SJSA1 (cell line): ENCODE measurements around the gene GALNTL6. TPM values are rescaled to one million over a fixed set of nuclear protein-coding genes. Genes with fewer than 3 reads are reported as not detected.
A peak's percentile ranks its signal among the peaks of the same experiment; 100 is the strongest.

ENCODE experiments used
- DNase-seq, 2 experiments: peaks; one replicate each; pipeline ENCODE4 v3.0.0-alpha.2; 2015 to 2020; ENCODE audit warnings: low spot score in 2 of 2, low read depth in 1 of 2
- H3K27ac ChIP-seq: fragments of 250-450 bp; sonication (Bioruptor Pico); 2 replicates; pipeline ENCODE4 v1.5.1; 2020; ENCODE audit warnings: mild to moderate bottlenecking, moderate library complexity
- H3K27me3 ChIP-seq: fragments of 250-450 bp; sonication (Bioruptor Pico); replicated peaks from 2 replicates; pipeline ENCODE4 v1.5.1; 2020; ENCODE audit warnings: mild to moderate bottlenecking, moderate library complexity
- H3K36me3 ChIP-seq: fragments of 250-450 bp; sonication (Bioruptor Pico); 2 replicates; pipeline ENCODE4 v1.5.1; 2020; ENCODE audit warnings: mild to moderate bottlenecking
- H3K4me1 ChIP-seq: fragments of 250-450 bp; sonication (Bioruptor Pico); replicated peaks from 2 replicates; pipeline ENCODE4 v1.6.1; 2021; ENCODE audit warnings: mild to moderate bottlenecking
- H3K4me3 ChIP-seq: fragments of 250-450 bp; sonication (Bioruptor Pico); 2 replicates; pipeline ENCODE4 v1.5.1; 2020; ENCODE audit warnings: mild to moderate bottlenecking
- H3K9me3 ChIP-seq: fragments of 250-450 bp; sonication (Bioruptor Pico); replicated peaks from 2 replicates; pipeline ENCODE4 v1.5.1; 2020; ENCODE audit warnings: mild to moderate bottlenecking
- total RNA-seq: library from RNA; depleted of rRNA; stranded (reverse); fragments of >200 nt; shearing (Covaris generic); gene quantifications from 2 replicates; pipeline ENCODE4 v1.2.3, GENCODE V29; 2014

Gene GALNTL6
- total RNA-seq, 1 experiment from 2014 or later = 0.08 TPM

DNA sequence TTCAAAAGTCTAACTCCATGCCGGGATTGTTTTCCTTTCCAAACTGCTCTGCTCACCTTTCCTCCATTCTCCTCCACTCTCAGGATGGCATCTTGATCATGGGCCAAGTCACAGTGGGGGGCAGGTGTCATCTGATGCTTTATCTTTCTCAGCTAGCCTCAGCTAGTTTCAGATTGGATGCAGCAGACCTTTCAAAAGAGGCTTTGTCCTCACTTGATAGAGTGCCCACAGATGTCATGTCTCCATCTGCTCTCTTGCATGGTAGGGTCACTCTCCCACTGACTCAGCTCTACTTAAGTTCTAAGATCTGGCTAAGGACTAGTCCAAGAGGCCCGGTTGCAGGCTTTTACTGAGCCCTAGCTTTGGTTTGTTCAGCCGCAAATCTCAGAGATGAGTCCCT lies 1013.7 kb downstream of the GALNTL6 start:
- H3K27me3 ChIP-seq = peaks cover 3% of the 10 kb centered on the region; the same call in 1 of the 2 replicates
- no peak overlapping the region for H3K4me3 ChIP-seq
- no peak for DNase-seq
- H3K4me1 ChIP-seq = no peaks in the 10 kb centered on the region
- no peaks in the 10 kb centered on the region for H3K36me3 ChIP-seq
- no peak overlapping the region for H3K27ac ChIP-seq
- H3K9me3 ChIP-seq = no peaks in the 10 kb centered on the region

DNA sequence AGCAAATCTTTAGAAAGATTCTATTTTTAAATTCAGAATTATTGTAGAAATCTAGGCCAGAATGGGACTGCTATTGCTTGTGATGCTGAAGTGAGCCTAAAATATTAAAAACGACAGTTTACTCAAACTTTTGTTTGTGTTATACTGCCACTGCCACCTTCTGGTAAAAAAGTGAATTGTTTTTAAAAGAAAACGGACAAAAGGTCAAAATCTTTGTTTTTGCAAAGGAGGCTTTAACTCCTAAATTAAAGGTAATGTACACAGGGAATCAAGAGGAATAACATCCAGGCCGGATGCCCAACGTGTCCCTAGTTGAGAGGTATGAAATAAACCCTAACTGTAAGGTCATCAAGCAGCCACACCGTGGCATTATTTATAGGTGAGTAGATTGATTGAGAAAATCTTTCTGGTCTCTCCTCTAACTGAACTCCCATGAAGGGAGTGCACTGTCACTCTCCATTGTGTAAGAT lies 1017.1 kb downstream of the GALNTL6 start:
- Histone ChIP-seq H3K4me1 (no peaks in the 10 kb centered on the region), H3K9me3 (no peaks in the 10 kb centered on the region), H3K27me3 (no peaks in the 10 kb centered on the region), H3K4me3 (no peak overlapping the region), H3K36me3 (no peaks in the 10 kb centered on the region), H3K27ac (no peak overlapping the region)
- DNase-seq = peak in 1 of 2 experiments; percentile 10

DNA sequence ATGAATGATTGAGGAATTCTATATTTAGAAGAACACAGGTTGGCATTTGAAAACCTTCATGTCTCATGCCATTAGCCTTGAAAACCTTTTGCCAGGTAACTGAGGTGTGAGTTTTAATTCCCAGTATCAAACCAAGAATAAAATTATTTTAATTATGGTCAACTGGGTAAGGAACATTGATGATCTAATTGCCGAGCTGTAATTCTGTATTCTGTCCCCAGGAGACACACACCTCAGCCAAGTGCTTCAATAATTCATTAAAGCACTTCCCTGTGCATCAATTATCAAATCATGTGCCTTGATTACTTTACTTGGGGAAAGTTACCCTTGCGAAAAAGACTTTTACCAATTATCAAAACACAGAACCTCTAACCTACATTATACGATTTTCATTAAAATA lies 1023.5 kb downstream of the GALNTL6 start:
- no peaks in the 10 kb centered on the region for H3K27me3 ChIP-seq
- H3K9me3 ChIP-seq = no peaks in the 10 kb centered on the region
- no peaks in the 10 kb centered on the region for H3K36me3 ChIP-seq
- H3K4me3 ChIP-seq = no peak overlapping the region
- no peak for DNase-seq
- no peak overlapping the region for H3K27ac ChIP-seq
- H3K4me1 ChIP-seq = no peaks in the 10 kb centered on the region

DNA sequence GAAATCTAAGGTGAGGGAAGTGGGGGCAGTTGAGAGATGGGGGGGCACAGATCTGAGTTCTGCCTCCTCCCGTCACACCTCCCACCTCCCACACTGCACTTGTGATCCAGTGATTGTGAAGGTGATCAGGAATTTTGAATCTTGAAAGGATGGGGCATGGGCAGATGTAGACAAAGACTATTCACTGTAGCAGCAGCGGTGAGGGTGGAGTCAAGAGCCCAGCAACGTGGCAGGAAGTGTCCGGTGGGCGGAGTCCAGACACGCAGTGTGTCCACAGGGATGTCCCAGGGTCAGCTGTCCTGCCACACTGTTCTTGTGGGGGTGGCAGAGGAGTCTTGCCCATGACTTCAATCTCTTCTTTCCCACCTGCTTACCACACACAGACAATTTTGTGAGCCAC lies 1024.9 kb downstream of the GALNTL6 start:
- no peaks in the 10 kb centered on the region for H3K9me3 ChIP-seq
- H3K4me3 ChIP-seq = no peak overlapping the region
- H3K27ac ChIP-seq = no peak overlapping the region
- no peaks in the 10 kb centered on the region for H3K4me1 ChIP-seq
- no peaks in the 10 kb centered on the region for H3K27me3 ChIP-seq
- H3K36me3 ChIP-seq = no peaks in the 10 kb centered on the region
- no peak for DNase-seq

DNA sequence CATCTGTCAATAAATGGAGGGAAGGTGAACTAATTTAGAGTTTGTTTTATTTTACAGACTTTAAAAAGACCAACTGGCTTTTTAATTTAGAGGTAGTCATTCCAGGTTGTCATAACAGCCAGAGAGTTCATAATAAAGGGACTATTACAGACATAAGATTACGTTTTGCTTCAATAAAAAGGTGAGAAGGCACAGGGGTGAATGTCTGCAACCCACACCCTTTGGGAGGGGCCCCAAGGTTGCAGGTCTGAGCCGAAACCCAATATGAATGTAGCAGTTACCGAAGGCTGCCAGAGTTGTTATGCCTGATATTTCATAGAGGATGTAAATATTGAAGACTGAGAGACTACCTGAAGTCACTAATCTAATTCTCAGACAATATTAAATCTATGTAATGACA lies 1025.7 kb downstream of the GALNTL6 start:
- no peaks in the 10 kb centered on the region for H3K27me3 ChIP-seq
- no peak overlapping the region for H3K27ac ChIP-seq
- H3K36me3 ChIP-seq = no peaks in the 10 kb centered on the region
- no peak overlapping the region for H3K4me3 ChIP-seq
- H3K9me3 ChIP-seq = no peaks in the 10 kb centered on the region
- no peak for DNase-seq
- H3K4me1 ChIP-seq = no peaks in the 10 kb centered on the region

DNA sequence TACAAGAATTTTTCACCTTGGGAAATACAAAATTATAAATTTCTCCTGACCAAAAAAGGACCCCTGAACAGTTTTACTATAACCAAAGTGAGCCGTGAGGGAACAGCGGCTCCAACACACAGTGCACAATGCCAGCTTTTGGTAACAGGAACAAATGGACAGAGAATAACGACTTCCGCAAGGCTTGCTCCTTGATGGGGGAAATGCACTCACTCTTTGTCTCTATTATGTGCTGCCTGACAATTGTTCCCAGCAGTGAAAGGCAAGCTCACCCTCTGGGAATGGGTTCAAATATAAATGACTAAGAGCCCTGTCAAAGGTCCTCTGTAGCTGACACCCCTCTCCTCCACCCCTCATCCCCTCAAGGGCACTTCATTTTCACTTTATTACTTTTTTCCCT lies 1029.6 kb downstream of the GALNTL6 start:
- Histone ChIP-seq H3K9me3 (no peaks in the 10 kb centered on the region), H3K4me1 (no peaks in the 10 kb centered on the region), H3K27me3 (0 out of 2 replicates have a peak, but pooled peaks cover 3% of the 10 kb centered on the region), H3K4me3 (no peak overlapping the region), H3K27ac (no peak overlapping the region), H3K36me3 (no peaks in the 10 kb centered on the region)
- DNase-seq = no peak

GRCh38 chr4:172843192-172843591 lies 1030.0 kb downstream of the GALNTL6 start:
- Histone ChIP-seq H3K4me1 (no peaks in the 10 kb centered on the region), H3K9me3 (no peaks in the 10 kb centered on the region), H3K4me3 (no peak overlapping the region), H3K27me3 (0 out of 2 replicates have a peak, but pooled peaks cover 4% of the 10 kb centered on the region), H3K27ac (no peak overlapping the region), H3K36me3 (no peaks in the 10 kb centered on the region)
- DNase-seq = no peak

DNA sequence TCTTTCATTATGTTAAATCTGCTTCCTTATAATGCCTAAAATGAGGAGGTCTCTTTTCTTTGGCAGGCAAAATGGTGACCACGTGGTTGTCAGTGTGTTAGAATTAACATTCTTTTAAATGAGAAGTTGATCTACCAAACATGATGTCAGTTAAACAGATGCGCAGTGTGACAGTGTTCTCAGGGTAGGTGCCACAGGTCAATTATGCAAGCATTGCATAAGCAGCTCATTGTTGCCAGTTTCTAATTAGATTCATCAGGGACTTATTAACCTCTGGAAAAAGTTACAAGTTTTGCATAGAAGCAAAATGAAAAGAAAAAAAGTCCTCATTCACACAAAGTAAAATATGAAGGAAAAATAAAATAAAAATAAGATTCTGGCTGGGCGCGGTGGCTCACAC lies 1031.4 kb downstream of the GALNTL6 start:
- H3K9me3 ChIP-seq = no peaks in the 10 kb centered on the region
- no peaks in the 10 kb centered on the region for H3K4me1 ChIP-seq
- H3K4me3 ChIP-seq = no peak overlapping the region
- H3K27ac ChIP-seq = no peak overlapping the region
- no peak for DNase-seq
- no peaks in the 10 kb centered on the region for H3K36me3 ChIP-seq
- 0 out of 2 replicates have a peak, but pooled peaks cover 4% of the 10 kb centered on the region for H3K27me3 ChIP-seq

DNA sequence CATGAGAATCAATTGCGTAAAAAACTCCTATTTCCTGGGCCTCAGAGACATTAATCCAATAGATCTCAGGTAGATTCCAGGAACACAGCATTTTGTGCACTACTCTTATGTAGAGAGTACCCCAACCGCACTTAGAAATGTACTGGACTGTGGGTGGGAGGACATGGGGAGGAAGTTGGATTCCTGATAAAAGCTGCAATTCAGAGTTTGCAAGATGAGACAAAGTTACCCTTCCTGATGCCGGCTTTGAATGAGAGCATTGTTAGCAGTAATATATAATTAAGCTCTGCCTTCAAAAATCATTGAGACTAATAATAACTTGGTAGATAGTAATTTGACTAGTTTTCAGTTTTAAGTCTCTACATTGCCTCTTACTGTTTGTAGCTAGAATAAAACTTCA lies 1032.1 kb downstream of the GALNTL6 start:
- Histone ChIP-seq H3K4me3 (no peak overlapping the region), H3K27ac (no peak overlapping the region), H3K27me3 (0 out of 2 replicates have a peak, but pooled peaks cover 4% of the 10 kb centered on the region), H3K4me1 (no peaks in the 10 kb centered on the region), H3K36me3 (no peaks in the 10 kb centered on the region), H3K9me3 (no peaks in the 10 kb centered on the region)
- no peak for DNase-seq

- no peaks in the 10 kb centered on the region for H3K9me3 ChIP-seq
- peak in 1 of 2 experiments; percentile 4 for DNase-seq
- H3K36me3 ChIP-seq = no peaks in the 10 kb centered on the region
- H3K27ac ChIP-seq = no peak overlapping the region
- no peaks in the 10 kb centered on the region for H3K4me1 ChIP-seq
- H3K27me3 ChIP-seq = 0 out of 2 replicates have a peak, but pooled peaks cover 4% of the 10 kb centered on the region
- no peak overlapping the region for H3K4me3 ChIP-seq
Observed at GRCh38 chr4:172850838-172851237, 1037.6 kb downstream of the GALNTL6 start.

DNA sequence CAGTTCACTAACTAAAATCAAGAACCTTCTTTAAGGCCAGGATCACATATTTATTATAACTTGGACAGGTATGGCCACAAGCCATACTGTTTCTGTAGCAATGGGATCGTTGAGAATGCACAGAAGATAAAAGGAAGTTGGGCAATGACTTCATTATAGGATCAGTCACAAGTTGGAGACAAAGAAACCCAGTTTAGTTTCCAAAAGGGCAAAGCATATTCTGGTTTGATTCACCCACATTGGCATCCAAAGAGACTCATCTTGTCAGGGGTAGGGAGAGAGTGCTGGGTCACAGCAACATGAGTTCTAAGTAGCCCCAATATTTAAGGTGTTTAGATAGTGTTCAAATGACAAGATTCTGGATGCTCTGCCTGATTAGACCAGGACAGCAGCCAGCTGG lies 1038.3 kb downstream of the GALNTL6 start:
- no peak for DNase-seq
- no peaks in the 10 kb centered on the region for H3K36me3 ChIP-seq
- no peak overlapping the region for H3K27ac ChIP-seq
- H3K4me1 ChIP-seq = no peaks in the 10 kb centered on the region
- no peak overlapping the region for H3K4me3 ChIP-seq
- no peaks in the 10 kb centered on the region for H3K9me3 ChIP-seq
- H3K27me3 ChIP-seq = 0 out of 2 replicates have a peak, but pooled peaks cover 4% of the 10 kb centered on the region

- DNase-seq = no peak
- Histone ChIP-seq H3K27me3 (no peaks in the 10 kb centered on the region), H3K4me3 (no peak overlapping the region), H3K4me1 (no peaks in the 10 kb centered on the region), H3K27ac (no peak overlapping the region), H3K36me3 (no peaks in the 10 kb centered on the region), H3K9me3 (no peaks in the 10 kb centered on the region)
Observed at GRCh38 chr4:172857026-172857425, 1043.8 kb downstream of the GALNTL6 start.

GRCh38 chr4:172858731-172859230 lies 1045.6 kb downstream of the GALNTL6 start:
- DNase-seq = no peak
- H3K36me3 ChIP-seq = no peaks in the 10 kb centered on the region
- H3K9me3 ChIP-seq = no peaks in the 10 kb centered on the region
- H3K4me3 ChIP-seq = no peak overlapping the region
- no peaks in the 10 kb centered on the region for H3K27me3 ChIP-seq
- H3K27ac ChIP-seq = no peak overlapping the region
- no peaks in the 10 kb centered on the region for H3K4me1 ChIP-seq

GRCh38 chr4:172865103-172865502 lies 1051.9 kb downstream of the GALNTL6 start:
- DNase-seq = no peak
- H3K36me3 ChIP-seq = no peaks in the 10 kb centered on the region
- no peaks in the 10 kb centered on the region for H3K9me3 ChIP-seq
- no peaks in the 10 kb centered on the region; the same call in 1 of the 2 replicates for H3K27me3 ChIP-seq
- H3K4me1 ChIP-seq = no peaks in the 10 kb centered on the region
- no peak overlapping the region for H3K4me3 ChIP-seq
- no peak overlapping the region for H3K27ac ChIP-seq
